GM21528 (cell line): ENCODE data around the gene CHD1.
A peak's percentile ranks its signal among the peaks of the same experiment; 100 is the strongest.

Source experiments
- ATAC-seq: cut with Tn5 transposase; IDR thresholded peaks from one replicate; pipeline ENCODE4 v1.9.1; 2021; ENCODE audit warnings: mild to moderate bottlenecking, moderate library complexity; ENCODE audit not compliant: unreplicated experiment, low FRiP score

Gene CHD1

DNA sequence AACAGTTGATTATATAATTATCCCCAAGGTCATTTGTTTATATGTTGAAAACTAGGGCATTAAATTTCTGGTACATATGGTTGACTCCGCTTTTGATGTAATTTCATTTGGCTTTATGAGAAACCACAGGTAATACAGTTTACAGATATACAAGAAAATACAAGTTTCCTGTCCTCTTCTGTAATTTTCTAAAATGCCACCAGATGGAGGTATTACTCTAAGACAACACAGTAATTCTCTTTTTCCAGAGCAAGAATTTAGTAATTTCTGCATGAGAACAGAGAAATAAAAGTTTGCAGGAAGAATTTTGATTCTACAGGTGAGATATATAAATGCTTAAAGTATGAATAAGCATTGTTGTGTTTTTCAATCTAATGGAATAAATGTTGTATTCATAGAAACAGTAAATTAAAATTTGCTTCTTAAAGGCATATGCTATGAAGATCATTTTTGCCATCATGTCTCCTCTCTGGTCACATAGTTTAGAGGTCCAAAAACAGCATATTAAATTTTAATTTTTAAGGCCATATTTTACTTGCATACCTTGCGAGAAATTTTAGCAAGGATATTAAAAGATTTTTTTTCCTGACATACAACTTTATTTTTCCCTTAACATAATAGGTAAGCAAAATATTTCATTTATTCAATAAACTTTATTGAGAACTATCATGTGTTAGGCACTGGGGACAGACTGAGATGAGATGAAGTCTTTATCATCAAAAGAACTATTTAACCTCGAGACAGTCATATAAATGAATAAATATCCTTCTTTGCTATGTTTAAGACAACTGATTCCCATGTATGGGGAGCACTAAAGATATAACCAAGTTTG lies 22.7 kb downstream of the CHD1 start:
- no peak for ATAC-seq

DNA sequence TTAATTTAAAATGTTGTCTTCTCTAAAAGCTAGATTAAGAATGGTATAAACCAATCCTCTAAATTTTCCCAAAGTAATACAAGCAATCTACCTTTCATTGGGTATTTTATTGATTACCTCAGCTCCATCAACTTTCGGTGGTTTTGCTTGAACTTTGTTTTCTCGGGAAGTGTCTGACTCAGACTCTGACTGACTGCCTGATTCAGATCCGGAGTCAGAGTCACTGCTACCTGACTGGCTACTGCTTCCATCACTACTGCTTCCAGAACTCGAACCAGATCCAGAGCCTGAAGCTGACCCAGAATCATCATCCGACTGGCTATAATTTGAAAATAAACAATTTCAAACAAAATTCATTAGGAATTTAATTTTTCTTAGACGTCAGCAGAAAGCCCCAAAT lies 24.0 kb downstream of the CHD1 start:
- no peak for ATAC-seq

DNA sequence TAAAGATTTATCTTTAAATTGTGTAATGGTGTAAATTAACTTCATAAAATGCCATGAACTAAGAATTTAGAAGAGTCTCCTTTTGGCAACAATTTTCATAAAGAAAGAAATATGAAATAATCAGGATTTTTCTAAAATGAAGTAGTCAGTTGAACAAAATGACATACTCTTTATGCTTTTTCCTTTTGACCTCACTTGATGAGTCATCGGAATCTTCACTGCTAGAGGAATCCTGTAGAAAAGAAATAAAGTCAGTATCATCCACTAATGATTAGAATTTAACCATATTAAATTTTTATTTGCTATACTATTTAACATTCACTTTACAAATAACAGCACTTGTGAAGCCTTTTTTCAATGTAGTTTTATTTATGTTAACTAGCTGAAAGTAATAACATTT lies 26.1 kb downstream of the CHD1 start:
- no peak for ATAC-seq

DNA sequence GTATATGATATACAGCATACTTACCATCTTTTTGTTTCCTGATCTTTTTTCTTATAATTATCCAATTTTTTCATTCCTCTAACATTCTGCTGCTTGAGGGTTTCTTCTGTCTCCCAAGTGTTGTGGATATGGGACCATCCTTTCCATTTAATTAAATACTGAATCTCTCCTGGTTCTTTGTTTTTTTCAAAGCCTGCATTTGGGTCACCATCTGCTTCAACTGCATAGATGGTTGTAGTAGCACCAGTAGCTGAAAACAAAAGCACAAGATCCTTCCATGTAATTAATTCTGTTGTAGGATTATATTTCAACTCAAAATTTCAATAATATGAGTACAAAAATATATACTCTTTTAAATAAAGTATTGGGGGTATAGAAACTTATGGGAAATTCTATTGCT lies 29.4 kb downstream of the CHD1 start:
- no peak for ATAC-seq

DNA sequence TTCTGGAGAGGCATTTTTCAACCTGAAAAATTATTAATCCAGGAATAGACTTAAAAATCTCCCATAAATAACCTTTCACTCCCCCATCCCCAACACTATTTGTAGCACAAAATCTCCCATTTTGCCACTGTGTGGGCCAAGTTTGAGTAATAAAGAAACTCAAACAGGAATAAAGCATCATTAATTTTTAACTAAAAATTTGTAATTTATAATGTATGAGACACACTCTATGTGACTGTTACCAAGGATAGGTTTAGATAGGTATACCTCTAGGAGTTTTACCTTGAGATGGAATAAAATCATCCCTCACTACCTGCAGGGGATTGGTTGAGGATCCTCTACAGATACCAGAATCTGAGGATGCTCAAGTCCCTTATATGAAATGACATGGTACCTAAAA lies 30.1 kb downstream of the CHD1 start:
- ATAC-seq = no peak

DNA sequence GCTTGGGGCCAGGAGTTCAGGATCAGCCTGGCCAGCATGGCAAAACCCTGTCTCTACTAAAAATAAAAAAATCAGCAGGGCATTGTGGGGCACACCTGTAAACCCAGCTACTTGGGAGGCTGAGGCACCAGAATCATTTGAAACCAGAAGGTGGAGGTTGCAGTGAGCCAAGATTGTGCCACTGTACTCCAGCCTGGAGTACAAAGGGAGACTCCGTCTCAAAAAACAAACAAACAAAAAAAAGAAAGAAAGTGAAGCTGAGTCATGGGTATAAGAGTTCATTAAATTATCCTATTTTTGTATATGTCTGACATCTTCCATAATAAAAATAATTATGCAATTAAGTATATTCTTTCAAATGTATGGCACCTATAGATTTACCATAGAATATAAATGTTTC lies 37.2 kb downstream of the CHD1 start:
- no peak for ATAC-seq

DNA sequence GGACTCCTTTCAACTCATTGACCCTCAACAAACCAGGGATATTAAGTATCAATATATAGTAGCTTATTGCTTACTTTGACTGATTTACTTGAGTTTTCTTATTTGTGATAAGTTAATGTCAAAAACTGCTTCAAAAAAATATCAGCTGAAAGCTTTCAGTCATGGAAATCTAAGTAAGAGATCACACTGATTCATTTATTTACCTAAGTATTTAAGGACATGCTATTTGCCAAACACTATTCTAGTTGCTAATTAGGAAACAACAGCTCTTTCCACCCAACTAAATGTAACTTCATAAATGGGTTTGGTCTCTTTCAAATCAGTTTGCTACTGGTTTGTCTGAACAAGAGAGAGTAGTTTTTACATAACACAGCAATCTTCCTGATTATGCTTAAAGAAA lies 48.2 kb downstream of the CHD1 start:
- ATAC-seq = no peak

DNA sequence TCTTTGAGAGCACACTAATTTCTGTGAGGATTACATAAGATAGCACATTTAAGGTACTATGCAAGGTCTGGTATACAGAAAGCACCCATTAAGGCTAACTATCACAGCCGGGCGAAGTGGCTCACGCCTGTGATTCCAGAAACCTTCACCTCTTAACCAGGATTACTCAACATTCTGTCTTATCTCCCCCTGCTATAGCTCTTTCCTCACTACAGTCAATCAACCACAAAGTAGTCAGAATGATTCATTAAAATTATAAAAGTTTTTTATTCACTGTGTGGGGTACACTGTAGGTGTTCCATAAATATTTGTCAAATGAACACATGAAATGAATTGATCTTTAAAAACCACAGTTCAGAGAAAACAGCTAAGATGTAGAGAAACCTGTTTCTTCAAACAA lies 48.7 kb downstream of the CHD1 start:
- no peak for ATAC-seq

DNA sequence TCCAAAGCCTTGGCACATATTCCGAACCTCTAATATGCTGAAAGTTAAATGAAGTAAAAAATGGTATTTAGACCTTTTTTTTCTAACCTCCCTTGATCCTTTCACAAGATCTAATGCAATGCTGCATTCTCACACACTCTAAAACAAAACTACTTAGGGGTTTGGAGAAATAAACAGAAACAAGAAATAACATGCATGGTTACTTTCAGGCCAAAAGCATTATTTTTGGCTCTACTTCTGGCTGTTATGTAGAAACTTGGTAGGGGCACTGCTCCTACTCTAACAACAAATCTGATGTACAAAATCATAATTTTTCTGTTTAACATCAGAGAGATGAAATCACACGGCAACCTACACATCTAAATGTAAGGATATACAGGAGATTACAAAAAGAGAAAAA lies 51.2 kb downstream of the CHD1 start:
- no peak for ATAC-seq

DNA sequence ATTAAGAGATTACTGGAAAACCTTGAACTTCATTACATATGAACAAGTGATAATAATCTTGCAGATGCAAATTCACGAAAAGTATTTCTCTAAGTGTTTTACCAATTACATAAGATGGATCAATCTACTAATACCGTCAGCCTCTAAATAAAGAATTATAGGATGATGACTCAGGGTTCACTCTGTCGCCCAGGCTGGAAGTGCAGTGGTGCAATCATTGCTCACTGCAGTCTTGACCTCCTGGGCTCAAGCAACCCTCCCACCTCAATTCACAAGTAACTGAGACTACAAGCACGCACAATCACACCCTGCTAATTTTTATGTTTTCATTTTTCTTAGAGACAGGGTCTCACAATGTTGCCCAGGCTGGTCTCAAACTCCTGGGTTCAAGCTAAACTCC lies 56.1 kb downstream of the CHD1 start:
- ATAC-seq = no peak

DNA sequence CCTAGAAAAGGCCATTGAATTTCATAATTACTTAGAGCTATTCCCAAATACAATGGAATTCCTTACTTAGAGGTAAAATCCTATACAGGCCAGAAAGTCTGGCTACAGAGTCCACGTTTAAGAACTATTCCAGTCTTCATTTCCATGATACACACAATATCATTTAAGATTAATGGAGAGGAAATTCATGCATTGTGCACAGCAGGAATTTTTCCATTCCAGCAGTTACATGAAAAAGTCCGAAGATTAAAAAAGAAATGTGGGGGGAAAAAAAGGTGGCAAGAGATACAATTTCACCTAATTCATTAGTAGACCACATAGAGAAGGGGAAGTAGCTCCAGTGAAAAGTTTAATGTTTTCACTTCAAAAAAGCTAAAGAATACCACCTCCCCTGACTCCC lies 63.1 kb downstream of the CHD1 start:
- ATAC-seq = no peak

DNA sequence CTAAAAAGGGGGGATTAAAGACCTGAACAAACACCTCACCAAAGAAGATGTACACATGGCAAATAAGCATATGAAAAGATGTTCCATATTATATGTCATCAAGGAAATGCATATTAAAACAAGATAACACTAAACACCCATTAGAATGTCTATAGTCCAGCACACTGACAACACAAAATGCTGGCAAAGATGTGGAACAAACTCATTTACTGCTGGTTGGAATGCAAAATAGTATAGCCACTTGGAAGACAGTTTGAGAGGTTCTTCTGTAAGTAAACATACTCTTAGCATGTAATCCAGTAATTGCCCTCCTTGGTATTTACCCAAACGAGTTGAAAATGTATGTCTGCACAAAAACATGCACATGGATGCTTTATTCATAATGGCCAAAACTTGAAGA lies 81.8 kb downstream of the CHD1 start:
- ATAC-seq = no peak

DNA sequence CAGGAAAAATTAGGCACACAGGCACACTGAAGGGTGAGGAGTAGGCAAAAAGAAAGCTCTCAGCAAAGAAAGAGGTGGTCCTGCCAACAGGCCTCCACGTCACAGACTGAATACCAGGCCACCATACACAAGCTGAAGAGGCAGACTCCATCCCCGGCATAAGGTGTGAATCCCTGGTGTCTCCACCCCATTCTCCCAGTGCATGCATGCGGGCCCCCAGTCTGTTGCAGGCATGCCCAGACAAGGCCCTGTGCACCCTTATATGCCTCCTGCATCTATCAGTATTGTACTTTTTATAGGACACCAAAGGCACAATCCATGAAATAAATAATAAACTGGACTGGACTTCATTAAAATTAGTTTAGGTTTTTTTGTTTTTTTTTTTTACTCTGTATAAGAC lies 82.3 kb downstream of the CHD1 start:
- no peak for ATAC-seq

DNA sequence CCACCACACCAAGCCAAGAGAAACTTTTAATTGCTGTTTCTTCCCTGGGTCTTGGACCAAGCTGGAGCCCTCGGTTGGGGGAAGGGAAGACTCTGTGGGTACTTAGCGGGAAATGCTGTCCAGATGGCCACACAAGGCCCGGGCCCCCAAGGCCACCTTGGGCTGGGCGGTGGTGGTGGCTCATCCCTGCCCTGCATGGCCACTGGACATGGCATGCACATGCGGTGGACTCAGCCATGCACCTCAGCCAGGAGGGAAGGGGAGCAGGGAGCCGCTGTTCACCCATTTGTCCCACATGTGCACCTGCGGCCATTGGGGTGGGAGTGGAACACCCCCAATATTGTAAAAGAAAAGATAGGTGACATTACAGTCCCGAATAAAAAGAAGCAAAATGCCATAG lies 82.9 kb downstream of the CHD1 start:
- no peak for ATAC-seq

DNA sequence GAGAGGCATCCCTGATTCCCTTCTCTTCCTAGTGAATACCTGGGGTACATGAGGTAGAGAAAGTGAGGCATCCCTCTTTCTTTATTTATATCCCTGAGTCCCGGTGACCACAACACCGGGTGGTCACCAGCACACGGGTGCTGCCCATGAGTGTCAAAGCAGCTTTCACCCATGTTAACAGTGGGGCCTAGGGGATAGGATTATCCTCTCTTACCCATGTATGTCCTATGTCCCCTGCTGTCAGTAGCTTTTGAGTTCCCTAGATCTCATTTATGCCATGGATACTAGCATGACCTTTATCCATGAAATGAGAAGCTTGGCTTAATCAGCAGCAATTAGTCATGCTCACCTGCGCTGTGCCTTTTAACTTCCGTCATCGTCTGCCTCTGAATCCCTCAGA lies 83.9 kb downstream of the CHD1 start:
- no peak for ATAC-seq

DNA sequence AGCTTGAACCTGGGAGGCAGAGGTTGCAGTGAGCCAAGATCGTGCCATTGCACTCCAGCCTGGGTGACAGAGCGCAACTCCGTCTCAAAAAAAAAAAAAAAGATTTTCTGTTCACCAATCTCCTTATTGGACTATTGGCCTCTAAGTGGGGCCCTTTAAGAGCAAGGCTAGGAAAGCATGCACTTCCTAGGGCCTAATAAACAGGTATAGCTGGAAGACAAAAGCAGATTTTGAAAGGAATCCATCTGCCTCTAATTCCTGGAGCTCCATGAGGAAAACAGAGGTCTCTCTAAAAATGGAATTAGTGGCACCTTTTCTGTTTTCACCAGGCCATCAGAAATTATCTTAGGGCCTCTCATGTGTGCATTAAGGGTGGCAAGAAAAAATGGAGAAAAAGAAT lies 85.3 kb downstream of the CHD1 start:
- ATAC-seq = no peak

DNA sequence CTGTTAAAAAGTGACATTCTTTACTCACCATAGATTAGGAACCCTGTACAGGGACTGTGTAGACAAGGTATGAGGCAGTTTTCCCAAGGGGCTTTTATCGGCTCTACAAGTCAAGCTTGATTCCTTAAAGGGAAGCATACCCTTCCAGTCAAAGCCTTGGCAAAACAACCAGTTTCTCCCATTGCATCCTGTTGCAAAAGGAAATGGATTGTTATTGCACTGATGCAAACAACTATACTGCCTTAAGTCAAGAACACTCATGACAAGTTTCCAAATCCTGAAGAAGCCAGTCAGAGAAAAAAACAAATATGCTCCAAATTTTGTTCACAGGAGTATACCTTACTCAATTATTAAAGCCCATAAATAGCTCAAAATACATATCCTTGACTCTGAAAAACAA lies 87.9 kb downstream of the CHD1 start:
- ATAC-seq = no peak

DNA sequence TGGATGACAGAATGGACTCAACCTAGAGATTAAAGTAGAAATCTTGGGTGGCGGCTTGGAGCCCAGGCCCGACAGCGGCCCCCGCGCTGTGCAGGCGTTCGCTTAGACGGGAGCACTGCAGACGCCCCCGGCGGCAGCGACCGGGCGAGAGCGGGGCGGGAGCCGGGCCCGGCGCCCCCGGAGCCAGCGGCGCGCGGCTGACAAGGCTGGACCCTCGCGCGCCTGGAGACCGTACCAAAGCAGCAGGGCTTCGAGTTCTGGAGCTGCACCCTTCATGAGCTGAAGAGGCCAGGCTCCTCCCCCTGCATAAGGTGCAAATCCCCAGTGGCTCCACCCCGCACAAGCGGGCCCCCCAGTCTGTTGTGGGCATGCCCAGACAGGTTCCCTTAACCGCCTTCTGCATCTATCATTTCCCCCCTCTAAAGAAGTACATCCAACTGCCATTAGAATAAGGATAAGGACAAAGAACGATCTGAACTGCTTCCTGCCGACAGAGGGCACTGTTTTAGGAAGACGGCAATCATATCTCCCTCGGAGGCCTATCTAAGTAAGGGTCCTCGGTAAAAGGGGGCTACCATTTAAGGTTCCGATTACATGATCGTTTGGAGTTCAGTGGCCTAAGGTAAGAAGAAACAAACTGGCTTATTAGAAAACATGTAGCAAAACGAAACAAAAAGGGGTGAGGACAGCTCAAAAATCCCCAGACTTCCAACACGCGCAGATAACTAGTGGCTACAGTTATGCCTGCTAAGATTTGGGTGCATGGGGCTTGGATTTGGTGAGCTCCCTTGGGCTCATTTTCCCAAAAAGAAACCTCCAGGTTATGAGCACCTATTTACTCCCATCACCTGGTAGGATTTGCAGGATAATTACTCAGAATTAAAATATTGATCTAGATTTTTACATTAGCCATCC lies 89.1 kb downstream of the CHD1 start:
- no peak for ATAC-seq

DNA sequence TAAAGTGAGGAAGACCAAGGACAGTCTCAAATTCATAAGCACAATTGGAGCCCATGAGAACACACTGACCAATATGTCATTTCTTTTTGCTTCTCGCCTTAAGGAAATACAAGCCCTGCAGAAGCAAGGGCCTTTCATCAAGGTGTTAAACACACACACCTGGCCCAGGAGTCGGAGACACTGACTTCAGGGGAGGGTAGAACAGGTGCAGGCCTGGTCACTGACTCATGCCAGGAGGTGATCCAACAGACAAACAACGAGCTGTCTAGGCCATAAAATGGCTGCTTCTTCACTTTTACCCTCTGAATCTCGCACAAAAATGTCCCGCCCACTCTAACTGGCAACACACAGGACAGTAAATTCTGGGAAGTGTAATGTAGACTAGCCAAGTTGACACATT lies 92.6 kb downstream of the CHD1 start:
- no peak for ATAC-seq

DNA sequence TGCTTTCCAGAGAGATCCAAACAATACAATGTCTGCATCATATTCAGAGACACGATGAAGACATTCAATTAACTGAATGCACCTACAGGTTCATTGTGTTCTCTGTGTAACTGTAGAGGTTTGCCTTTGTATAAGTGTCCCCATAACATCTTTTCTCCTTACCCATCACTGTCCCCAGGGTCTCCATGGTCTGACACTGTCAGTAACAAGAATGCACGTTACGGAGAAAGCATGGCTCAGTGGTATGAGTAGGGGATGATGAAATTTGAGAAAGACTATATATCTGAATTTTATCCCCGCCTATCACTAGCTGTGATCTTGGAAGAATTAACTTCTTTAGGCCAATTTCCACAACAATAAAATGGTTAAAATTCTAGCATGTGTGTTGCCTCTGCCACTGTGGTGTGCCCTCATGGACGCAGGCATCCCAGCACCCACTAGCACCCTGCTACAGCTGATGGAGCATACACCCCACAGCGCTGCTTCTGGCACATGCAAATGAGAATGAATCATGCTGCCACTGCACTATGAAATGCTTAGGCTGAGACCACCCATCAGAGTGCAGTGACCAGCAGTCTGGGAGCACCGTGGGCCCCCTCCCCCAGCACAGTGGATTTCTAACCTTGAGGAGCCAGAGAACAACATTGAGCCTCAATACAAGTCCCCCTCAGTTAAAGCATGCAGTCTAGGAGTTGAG lies 101.1 kb downstream of the CHD1 start:
- no peak for ATAC-seq

DNA sequence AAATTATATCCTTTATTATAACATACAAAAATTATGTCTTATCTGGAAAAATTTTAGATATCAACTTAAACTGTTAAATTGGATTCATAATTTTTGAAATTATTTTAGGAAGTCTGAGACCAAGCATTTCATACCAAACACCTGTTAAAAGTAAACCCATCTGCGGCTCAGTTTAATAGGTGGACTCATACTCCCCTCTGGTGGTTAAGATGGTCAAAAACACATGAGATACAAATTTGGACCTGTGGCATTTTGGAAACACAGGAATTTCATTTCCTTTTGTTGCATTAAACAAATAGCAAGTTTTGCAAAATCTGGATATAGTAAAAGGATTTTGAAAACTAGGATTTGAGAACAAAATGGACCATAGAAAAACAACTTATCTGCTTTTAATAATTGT lies 101.6 kb downstream of the CHD1 start:
- peak; percentile 67 for ATAC-seq
